Ascending aorta (tissue), 2 donors: ENCODE results near the gene CHN2. TPM values are rescaled to one million over a fixed set of nuclear protein-coding genes. Genes with fewer than 3 reads are reported as not detected.

Source experiments
- DNase-seq, 2 donors: peaks; one replicate each; pipeline ENCODE4 v3.0.0-alpha.2; 2019; ENCODE audit warnings: low spot score in 2 of 2
- H3K27ac ChIP-seq, 2 donors: fragments of 200-600 bp; sonication (generic); one replicate each; pipeline ENCODE4 v1.5.1; 2016 to 2017; ENCODE audit warnings: mild to moderate bottlenecking in 1 of 2
- H3K27me3 ChIP-seq: fragments of 200-600 bp; sonication (generic); one replicate; pipeline ENCODE4 v1.5.1; 2017
- H3K36me3 ChIP-seq, 2 donors: fragments of 200-600 bp; sonication (generic); one replicate each; pipeline ENCODE4 v1.5.1; 2016
- H3K4me1 ChIP-seq, 2 donors: fragments of 200-600 bp; sonication (generic); one replicate each; pipeline ENCODE4 v1.5.1; 2016 to 2017; ENCODE audit warnings: mild to moderate bottlenecking in 1 of 2
- H3K4me3 ChIP-seq, 2 donors: fragments of 200-600 bp; sonication (generic); one replicate each; pipeline ENCODE4 v1.5.1; 2016 to 2017; ENCODE audit warnings: mild to moderate bottlenecking in 1 of 2
- H3K9me3 ChIP-seq, 2 donors: fragments of 200-600 bp; sonication (generic); one replicate each; pipeline ENCODE4 v1.5.1; 2016
- intact Hi-C: fragments of 100-400 bp; cut with DNase I; formaldehyde crosslinking; loops from one replicate; pipeline ENCODE4 v1.15.1; 2023
- total RNA-seq: library from RNA; depleted of rRNA; stranded (reverse); fragments of >200 nt; gene quantifications from one replicate; pipeline ENCODE4 v1.1.0, GENCODE V29; 2016
- TF ChIP-seq, protein P1 (sequence below), 3 experiments: fragments of 200-600 bp in 2 of 3; fragments of 450-650 bp in 1 of 3; sonication (generic) in 2 of 3; IDR thresholded peaks; one replicate each; pipeline ENCODE4 v1.5.1; 2016 to 2019; ENCODE audit warnings: antibody characterized with exemption in 3 of 3, mild to moderate bottlenecking in 1 of 3, moderate library complexity in 1 of 3

CHN2 gene
- total RNA-seq, 1 donor from 2014 or later = 8.7 TPM

- Histone ChIP-seq H3K4me3 (no peak overlapping the region), H3K9me3 (no peaks in the 10 kb centered on the region), H3K4me1 (no peaks in the 10 kb centered on the region), H3K36me3 (no peaks in the 10 kb centered on the region), H3K27me3 (no peaks in the 10 kb centered on the region), H3K27ac (no peak overlapping the region)
- TF ChIP-seq, protein P1, sequence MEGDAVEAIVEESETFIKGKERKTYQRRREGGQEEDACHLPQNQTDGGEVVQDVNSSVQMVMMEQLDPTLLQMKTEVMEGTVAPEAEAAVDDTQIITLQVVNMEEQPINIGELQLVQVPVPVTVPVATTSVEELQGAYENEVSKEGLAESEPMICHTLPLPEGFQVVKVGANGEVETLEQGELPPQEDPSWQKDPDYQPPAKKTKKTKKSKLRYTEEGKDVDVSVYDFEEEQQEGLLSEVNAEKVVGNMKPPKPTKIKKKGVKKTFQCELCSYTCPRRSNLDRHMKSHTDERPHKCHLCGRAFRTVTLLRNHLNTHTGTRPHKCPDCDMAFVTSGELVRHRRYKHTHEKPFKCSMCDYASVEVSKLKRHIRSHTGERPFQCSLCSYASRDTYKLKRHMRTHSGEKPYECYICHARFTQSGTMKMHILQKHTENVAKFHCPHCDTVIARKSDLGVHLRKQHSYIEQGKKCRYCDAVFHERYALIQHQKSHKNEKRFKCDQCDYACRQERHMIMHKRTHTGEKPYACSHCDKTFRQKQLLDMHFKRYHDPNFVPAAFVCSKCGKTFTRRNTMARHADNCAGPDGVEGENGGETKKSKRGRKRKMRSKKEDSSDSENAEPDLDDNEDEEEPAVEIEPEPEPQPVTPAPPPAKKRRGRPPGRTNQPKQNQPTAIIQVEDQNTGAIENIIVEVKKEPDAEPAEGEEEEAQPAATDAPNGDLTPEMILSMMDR (IDR thresholded peaks at IDR 0.05) = no peak
- no peak for DNase-seq
- intact Hi-C loops = no loop called here
These were observed 98.5 kb downstream of the CHN2 start for GRCh38 chr7:29292886-29293658.

GRCh38 chr7:29296421-29296820 lies 101.8 kb downstream of the CHN2 start:
- H3K4me3 ChIP-seq = no peak overlapping the region
- H3K36me3 ChIP-seq = no peaks in the 10 kb centered on the region
- no peaks in the 10 kb centered on the region for H3K27me3 ChIP-seq
- TF ChIP-seq, protein P1 (IDR thresholded peaks at IDR 0.05) = no peak
- no peak overlapping the region for H3K27ac ChIP-seq
- no peak for DNase-seq
- H3K4me1 ChIP-seq = no peaks in the 10 kb centered on the region
- H3K9me3 ChIP-seq = no peaks in the 10 kb centered on the region
- intact Hi-C loops = no loop called here

- intact Hi-C loops = no loop called here
- TF ChIP-seq, protein P1 (IDR thresholded peaks at IDR 0.05) = no peak
- H3K36me3 ChIP-seq = no peaks in the 10 kb centered on the region
- no peaks in the 10 kb centered on the region for H3K9me3 ChIP-seq
- no peaks in the 10 kb centered on the region for H3K4me1 ChIP-seq
- H3K27ac ChIP-seq = no peak overlapping the region
- no peak overlapping the region for H3K4me3 ChIP-seq
- no peaks in the 10 kb centered on the region for H3K27me3 ChIP-seq
- DNase-seq = no peak
These were observed 102.8 kb downstream of the CHN2 start for GRCh38 chr7:29297194-29297890.

DNA sequence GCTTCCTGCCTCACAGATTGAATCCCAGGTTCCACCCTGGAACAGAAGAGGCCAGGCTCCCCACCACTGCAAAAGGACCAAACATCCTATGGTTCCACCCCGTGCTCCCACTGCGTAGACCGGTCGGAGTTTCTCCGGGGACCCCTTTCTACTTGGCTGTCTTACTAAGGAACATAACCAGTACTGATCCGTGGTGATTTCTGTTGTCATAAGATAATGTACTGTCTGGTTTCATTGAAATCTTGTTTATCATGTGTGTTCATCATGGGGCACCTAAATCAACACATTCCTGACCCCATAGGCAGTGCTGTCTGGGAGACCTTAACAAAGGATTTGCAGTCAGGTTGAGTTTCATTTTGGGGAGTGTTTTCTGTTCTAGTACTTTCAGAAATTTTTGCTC lies 104.5 kb downstream of the CHN2 start:
- TF ChIP-seq, protein P1 (IDR thresholded peaks at IDR 0.05) = no peak
- Histone ChIP-seq H3K27ac (no peak overlapping the region), H3K4me1 (no peaks in the 10 kb centered on the region), H3K9me3 (no peaks in the 10 kb centered on the region), H3K27me3 (no peaks in the 10 kb centered on the region), H3K4me3 (no peak overlapping the region), H3K36me3 (no peaks in the 10 kb centered on the region)
- intact Hi-C loops = no loop called here
- DNase-seq = no peak

- H3K4me3 ChIP-seq = no peak overlapping the region
- H3K27me3 ChIP-seq = no peaks in the 10 kb centered on the region
- H3K27ac ChIP-seq = no peak overlapping the region
- DNase-seq = no peak
- no peaks in the 10 kb centered on the region for H3K9me3 ChIP-seq
- intact Hi-C loops = no loop called here
- no peaks in the 10 kb centered on the region for H3K4me1 ChIP-seq
- no peaks in the 10 kb centered on the region for H3K36me3 ChIP-seq
- TF ChIP-seq, protein P1 (IDR thresholded peaks at IDR 0.05) = no peak
These were observed 105.5 kb downstream of the CHN2 start for GRCh38 chr7:29300026-29300480.
